Activated CD8-positive, alpha-beta memory T cell treated with anti-CD3 and anti-CD28 coated beads for 4 hours (primary cell): ENCODE results near the gene LUC7L2.
"Not testable (repeated sequence)": the region's sequence is repeated elsewhere in the genome, so short reads cannot be mapped to it uniquely, and the experiment has no call there.

Experiments
- DNase-seq, 2 donors: peaks; one replicate each; pipeline ENCODE4 v3.0.0-alpha.2; 2020; ENCODE audit warnings: low read depth in 2 of 2

The LUC7L2 gene

DNA sequence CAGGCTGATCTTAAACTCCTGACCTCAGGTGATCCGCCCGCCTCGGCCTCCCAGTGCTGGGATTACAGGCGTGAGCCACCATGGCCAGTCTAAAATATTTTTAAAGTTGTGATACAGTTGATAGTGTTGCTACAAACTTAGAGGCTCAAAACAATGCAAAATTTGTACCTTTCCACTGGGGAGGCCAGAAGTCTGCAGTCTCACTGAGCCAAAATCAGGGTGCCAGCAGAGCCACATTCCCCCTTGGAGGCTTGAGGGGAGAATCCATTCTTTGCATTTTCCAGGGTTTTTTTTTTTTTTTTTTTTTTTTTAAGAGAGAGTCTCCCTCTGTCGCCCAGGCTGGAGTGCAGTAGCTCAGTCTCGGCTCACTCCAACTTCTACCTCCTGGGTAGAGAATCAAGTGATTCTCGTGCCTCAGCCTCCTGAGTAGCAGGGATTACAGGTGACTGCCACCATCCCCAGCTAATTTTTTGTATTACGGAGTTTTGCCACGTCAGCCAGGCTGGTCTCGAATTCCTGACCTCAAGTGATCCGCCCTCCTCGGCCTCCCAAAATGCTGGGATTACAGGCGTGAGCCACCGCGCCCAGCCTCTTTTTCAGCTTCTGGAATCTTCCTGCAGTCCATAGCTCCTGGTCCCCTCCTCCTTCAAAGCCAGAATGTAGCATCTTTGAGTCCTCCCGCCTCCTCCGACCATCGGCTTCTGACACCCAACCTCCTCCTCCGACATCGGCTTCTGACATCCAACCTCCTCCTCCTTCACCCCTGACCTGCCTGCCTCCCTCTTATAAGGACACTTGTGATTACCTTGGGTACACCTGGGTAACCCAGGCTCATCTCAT, 86.6 kb downstream of the LUC7L2 start:
- no peak for DNase-seq

DNA sequence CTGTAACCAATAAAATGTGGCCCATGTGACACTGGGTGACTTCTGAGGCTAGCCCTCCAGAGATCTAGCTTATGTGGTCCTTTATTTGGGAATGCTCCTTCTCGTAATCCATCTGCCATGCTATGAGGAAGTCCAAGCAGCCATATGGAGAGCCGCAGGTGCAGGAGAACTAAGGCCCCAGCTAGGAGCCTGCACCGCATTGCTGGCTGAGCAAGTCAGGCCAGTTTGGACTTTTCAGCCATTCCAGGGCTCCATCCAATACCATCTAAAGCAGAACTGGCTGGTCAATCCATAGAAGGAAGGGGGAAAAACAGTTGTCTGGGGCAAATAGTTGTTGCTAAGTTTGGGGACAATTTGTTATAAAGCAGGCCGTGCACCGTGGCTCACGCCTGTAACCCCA, 91.2 kb downstream of the LUC7L2 start:
- DNase-seq = no peak

DNA sequence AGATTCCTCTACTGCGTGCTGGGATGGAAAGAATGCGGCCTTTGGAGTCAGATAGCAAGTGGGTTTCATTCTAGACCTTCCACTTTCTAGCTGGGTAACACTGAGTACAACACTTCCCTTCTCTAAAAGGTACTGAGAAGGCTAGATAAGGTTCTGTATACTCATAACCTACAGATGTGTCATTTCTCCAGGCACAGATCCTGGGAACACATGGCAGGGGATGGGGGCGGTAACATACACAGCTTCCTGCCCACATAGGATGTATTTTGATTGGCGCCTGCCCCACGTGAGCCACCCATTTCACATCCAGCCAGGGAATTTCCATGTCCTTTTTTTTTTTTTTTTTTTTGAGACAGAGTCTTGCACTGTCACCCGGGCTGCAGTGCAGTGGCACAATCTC, 91.9 kb downstream of the LUC7L2 start:
- no peak for DNase-seq

DNA sequence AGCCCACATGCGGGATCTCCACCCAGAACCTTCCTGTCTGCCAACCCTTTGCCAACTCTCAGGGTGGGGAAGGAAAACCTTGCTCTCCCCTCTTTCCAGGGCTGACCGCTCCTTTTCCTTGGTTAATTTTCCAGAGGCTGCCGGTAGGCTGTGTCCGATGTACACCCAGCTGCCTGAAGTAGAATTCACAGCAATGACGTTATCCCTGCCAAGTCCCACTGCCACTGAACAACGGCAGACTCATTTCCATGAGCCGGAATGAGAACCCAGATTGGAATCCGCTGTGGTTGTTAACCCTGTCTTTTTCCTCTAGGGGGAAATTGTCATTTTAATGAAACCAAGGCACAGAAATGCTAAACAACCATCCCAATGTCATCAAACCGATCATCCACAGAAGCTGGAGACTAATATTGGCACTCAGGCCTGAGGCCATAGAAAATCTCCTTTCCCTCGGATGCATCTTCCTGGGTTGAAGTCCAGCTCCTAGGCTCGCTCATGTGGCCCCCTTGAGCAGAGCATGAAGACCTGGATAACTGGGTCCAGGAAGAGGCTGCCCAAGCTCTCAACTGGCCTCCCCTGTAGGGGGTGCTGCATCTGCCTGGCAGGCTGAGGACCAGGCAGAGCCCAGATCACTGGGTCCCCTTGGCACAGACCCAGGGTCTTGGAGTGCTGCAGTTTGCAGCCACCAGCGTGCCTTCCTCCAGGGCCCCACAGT, 93.4 kb downstream of the LUC7L2 start:
- DNase-seq = no peak

DNA sequence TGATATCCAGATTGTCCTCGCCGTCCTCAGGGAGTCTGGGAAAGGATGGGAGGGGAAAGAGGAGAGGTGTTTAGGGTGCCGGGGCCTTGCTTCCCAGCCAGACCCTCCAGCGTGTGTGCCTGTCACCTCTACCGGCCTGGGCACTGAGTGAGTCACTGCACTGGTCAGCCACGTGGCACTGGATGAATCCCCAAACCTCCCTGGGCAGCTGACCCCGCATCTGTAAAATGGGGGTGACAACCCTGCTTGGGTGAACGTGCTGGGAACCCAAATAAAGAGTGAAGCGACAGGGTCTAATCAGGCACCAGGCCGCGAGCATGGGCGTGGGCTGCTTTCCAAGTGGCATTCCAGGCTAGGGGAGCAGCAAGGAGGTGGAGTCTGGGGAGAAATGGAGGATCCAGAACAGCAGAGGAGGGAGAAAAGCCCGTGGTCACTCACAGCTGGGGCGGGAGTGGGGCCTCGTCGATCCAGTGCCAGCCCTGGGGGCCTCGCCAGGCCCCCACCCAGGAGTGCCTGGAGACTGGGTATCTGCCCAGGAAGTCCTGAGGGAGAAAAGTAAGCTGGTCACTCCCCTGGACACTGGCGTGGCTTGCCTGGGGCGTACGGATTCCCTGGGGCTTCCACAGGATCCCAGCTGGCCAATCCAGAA, 94.1 kb downstream of the LUC7L2 start:
- DNase-seq = no peak

DNA sequence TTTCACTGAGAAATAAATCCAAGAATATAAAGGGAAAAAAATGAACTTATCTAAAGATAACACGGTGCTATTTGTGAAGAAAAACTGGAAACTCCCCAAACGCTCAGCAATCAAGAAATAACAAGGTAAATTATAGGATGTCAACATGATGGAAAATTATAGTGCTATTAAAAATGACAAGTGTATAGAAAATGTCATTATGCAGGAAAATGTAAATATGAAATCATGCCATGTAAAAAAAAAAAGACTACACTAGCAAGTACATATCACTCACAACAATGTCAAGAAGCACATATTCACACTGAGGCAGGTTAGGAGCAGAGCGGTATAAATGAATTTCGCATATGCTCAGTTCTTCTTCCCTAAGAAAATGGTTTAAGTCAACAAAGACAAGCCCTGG, 96.1 kb downstream of the LUC7L2 start:
- DNase-seq = no peak

DNA sequence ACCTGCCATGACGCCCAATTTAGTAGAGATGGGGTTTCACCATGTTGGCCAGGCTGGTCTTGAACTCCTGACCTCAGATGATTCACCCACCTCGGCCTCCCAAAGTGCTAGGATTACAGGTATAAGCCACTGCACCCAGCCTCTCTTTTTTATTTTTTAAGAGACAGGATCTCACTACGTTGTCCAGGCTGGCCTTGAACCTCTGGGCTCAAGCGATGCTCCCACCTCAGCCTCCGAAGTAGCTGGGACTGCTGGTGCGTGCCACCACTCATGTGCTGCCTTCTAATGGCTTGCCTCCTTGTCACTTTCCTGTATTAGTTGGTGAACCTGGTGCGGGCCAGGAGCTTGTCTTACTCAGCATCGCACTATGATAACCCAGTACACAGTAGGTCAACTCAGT, 96.8 kb downstream of the LUC7L2 start:
- DNase-seq = no peak

DNA sequence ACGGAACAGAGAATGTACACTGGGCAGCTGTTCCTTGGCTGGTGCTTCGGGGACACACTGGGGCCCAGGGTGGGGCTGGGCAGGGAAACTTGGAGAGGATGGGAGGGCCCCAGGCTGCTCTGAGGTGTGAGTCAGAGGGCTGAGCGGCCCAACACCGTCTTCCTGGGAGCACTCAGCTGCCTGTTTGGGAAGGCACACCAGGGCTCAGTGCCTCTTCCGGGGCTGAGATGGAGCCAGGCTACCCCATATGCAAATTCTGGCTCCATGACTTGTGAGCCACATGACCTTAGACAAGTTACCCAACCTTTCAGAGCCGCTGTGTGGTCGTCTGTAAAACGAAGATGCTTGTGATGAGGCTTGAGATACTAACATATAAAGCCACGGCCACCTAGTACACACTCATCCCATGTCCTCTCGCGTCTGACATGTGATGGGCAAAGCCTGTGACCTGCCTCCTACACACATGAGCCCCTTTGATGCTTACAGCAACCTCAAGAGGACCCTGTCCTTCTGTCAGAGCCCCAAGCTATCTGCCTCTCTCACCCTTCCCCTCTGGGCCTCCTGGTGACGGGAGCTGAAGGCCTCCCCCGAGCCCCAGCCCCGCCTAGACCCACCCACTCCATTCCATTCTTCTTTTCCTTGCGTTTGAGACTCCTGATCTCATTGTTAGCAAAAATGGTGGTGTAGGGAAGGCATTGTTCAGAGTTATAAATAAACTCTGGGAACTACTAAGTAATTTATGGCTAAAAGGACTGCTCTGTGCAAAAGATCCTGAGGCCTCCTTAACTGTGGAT, 97.7 kb downstream of the LUC7L2 start:
- DNase-seq = no peak

DNA sequence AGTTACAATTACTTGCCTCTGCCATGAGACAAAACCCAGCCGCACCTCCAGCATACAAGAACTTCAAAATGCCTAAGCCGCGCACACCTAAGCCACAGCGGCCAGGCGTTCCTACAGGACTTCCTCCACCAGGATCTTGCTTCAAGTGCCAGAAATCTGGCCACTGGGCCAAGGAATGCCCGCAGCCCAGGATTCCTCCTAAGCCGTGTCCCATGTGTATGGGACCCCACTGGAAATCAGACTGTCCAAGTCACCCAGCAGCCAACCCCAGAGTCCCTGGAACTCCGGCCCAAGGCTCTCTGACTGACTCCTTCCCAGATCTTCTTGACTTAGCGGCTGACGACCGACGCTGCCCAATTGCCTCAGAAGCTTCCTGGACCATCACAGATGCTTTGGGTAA, 103.7 kb downstream of the LUC7L2 start:
- DNase-seq = not testable (repeated sequence)

DNA sequence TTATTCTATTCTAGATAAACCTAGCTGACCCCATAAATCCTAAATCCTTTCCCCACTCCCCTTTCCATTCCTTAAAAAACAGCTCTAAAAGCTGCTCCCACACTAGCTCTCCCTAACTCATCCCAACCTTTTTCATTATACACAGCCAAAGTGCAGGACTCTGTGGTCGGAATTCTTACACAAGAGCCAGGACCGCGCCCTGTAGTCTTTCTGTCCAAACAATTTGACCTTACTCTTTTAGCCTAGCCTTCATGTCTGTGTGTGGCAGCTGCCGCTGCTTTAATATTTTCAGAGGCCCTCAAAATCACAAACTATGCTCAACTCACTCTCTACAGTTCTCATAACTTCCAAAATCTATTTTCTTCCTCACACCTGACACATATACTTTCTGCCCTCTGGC, 104.8 kb downstream of the LUC7L2 start:
- DNase-seq = not testable (repeated sequence)

DNA sequence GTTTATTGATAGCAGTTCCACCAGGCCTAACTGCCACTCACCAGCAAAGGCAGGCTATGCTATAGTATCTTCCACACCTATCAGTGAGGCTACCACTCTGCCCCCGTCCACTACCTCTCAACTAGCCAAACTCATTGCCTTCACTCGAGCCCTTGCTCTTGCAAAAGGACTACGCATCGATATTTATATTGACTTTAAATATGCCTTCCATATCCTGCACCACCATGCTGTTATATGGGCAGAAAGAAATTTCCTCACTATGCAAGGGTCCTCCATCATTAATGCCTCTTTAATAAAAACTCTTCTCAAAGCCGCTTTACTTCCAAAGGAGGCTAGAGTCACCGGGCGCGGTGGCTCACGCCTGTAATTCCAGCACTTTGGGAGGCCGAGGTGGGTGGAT, 105.4 kb downstream of the LUC7L2 start:
- not testable (repeated sequence) for DNase-seq

DNA sequence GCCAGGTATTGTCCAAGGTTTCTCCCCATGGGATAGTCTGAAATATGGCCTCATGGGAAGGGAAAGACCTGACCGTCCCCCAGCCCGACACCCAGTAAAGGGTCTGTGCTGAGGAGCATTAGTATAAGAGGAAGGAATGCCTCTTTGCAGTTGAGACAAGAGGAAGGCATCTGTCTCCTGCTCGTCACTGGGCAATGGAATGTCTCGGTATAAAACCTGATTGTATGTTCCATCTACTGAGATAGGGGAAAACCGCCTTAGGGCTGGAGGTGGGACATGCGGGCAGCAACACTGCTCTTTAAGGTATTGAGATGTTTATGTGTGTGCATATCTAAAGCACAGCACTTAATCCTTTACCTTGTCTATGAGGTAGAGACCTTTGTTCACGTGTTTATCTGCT, 108.0 kb downstream of the LUC7L2 start:
- not testable (repeated sequence) for DNase-seq

DNA sequence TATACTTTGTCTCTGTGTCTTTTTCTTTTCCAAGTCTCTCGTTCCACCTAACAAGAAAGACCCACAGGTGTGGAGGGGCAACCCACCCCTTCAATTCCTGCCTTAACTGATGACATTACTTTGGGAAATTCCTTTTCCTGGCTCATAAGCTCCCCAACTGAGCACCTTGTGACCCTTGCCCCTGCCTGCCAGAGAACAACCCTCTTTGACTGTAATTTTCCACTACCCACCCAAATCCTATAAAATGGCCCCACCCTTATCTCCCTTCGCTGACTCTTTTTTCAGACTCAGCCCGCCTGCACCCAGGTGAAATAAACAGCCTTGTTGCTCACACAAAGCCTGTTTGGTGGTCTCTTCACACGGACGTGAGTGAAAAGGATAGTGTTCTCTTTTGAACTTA, 108.6 kb downstream of the LUC7L2 start:
- DNase-seq = not testable (repeated sequence)

DNA sequence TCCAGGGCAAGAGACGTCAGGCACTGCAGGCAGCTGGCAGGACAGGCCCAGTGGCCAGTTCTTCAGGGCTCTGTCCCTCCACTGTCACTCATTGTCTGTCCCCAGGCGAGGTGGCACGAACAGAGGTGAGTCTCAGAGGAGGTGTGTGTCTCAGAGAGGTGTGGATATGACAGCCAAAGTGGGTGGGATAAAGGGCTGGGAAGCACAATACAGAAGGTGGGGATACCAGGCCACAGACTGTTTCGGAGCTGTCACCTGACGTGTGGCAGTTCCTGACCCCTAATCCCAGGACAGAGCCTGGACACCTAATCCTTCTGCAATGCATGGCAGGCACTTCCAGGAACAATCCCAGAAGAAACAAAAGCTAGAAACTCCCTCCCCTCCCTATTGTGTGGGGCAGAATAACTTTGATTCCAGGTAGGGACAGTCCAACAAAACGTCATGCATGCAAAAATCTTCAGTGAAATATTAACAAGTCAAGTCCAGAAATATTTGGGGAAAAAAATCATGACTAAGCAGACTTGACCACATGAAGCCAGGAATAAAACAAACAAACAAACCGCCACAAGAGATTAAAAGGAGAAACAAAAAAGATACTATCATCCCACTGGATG, 112.2 kb downstream of the LUC7L2 start:
- no peak for DNase-seq
